K562 (cell line): ENCODE data around the gene C10orf90.

Experiments used
- EZH2 ChIP-seq: IDR thresholded peaks from 2 replicates; pipeline ENCODE4 v1.6.1; 2012; ENCODE audit warnings: low read depth, mild to moderate bottlenecking, inconsistent platforms, low read length, borderline replicate concordance
- JUN ChIP-seq, 2 experiments: sonication (generic) in 1 of 2; formaldehyde crosslinking in 1 of 2; IDR thresholded peaks; 2 replicates each; pipeline versions ENCODE4 v1.6.1 to v1.8.0; 2012 to 2022; ENCODE audit warnings: borderline replicate concordance in 2 of 2, mild to moderate bottlenecking in 2 of 2, improper control_type of control experiment in 1 of 2, low read depth in 1 of 2, low read length in 1 of 2, missing genetic modification reagents in 1 of 2
- KLF13 ChIP-seq: fragments of 450-650 bp; IDR thresholded peaks from 2 replicates; pipeline ENCODE4 v1.6.1; 2016; ENCODE audit warnings: missing genetic modification characterization, low read depth, mild to moderate bottlenecking, missing compliant biosample characterization, moderate library complexity, borderline replicate concordance

GRCh38 chr10:126455036-126455765 lies 215.3 kb downstream of the C10orf90 start:
- no peak for TF ChIP-seq JUN (IDR thresholded peaks at IDR 0.05; ENCODE audit: borderline replicate concordance, low read depth, low read length)
- no peak for TF ChIP-seq JUN (CRISPR knock-in tag; IDR thresholded peaks at IDR 0.05; ENCODE audit: borderline replicate concordance)
- no peak for TF ChIP-seq EZH2
- TF ChIP-seq KLF13, result no peak
